GM21737 (cell line): ENCODE data around the gene DNAJB5.

Experiments
- ATAC-seq: cut with Tn5 transposase; IDR thresholded peaks from one replicate; pipeline ENCODE4 v1.9.1; 2021; ENCODE audit warnings: mild to moderate bottlenecking, moderate library complexity; ENCODE audit not compliant: unreplicated experiment

Gene DNAJB5

GRCh38 chr9:34983209-34983608 lies 6.3 kb upstream of the DNAJB5 start:
- ATAC-seq, result peak; percentile 44

GRCh38 chr9:34984049-34984448 lies 5.5 kb upstream of the DNAJB5 start:
- ATAC-seq, result no peak

GRCh38 chr9:34985311-34985899 lies 4.1 kb upstream of the DNAJB5 start:
- ATAC-seq, result no peak

- no peak for ATAC-seq
Observed at GRCh38 chr9:34986540-34987047, 3.0 kb upstream of the DNAJB5 start.

GRCh38 chr9:34987160-34987901 lies 2.2 kb upstream of the DNAJB5 start:
- ATAC-seq, result no peak

GRCh38 chr9:34988218-34989002 lies 1.1 kb upstream of the DNAJB5 start:
- ATAC-seq, result no peak

- ATAC-seq, result no peak
Observed at GRCh38 chr9:34989946-34990635, 546 bp downstream of the DNAJB5 start.

GRCh38 chr9:34990908-34991606 lies 1.5 kb downstream of the DNAJB5 start:
- no peak for ATAC-seq

GRCh38 chr9:34991607-34992375 lies 2.2 kb downstream of the DNAJB5 start:
- ATAC-seq, result no peak

GRCh38 chr9:34992376-34992951 lies 2.9 kb downstream of the DNAJB5 start:
- no peak for ATAC-seq

GRCh38 chr9:34993502-34994259 lies 4.1 kb downstream of the DNAJB5 start:
- ATAC-seq, result no peak

- no peak for ATAC-seq
Observed at GRCh38 chr9:34994260-34994899, 4.8 kb downstream of the DNAJB5 start.

GRCh38 chr9:34994900-34995669 lies 5.5 kb downstream of the DNAJB5 start:
- ATAC-seq, result no peak

- ATAC-seq, result no peak
Observed at GRCh38 chr9:34995670-34996060, 6.1 kb downstream of the DNAJB5 start.

GRCh38 chr9:34996181-34996904 lies 6.8 kb downstream of the DNAJB5 start:
- ATAC-seq, result no peak

GRCh38 chr9:34996905-34997279 lies 7.3 kb downstream of the DNAJB5 start:
- ATAC-seq, result no peak

- ATAC-seq, result no peak
Observed at GRCh38 chr9:34997379-34997781, 7.8 kb downstream of the DNAJB5 start.
